HL-60/S4 treated with phorbol 12-myristate 13-acetate at 8.2 ng/mL for 4 days and 3 days (cell line): ENCODE results near the gene GNPNAT1.

ENCODE experiments used
- in situ Hi-C: fragments of 300-500 bp; cut with MboI; formaldehyde crosslinking; loops from 2 replicates; pipeline ENCODE4 v1.15.0; 2022; ENCODE audit warnings: low sequenced_read_pairs

GNPNAT1 gene

DNA sequence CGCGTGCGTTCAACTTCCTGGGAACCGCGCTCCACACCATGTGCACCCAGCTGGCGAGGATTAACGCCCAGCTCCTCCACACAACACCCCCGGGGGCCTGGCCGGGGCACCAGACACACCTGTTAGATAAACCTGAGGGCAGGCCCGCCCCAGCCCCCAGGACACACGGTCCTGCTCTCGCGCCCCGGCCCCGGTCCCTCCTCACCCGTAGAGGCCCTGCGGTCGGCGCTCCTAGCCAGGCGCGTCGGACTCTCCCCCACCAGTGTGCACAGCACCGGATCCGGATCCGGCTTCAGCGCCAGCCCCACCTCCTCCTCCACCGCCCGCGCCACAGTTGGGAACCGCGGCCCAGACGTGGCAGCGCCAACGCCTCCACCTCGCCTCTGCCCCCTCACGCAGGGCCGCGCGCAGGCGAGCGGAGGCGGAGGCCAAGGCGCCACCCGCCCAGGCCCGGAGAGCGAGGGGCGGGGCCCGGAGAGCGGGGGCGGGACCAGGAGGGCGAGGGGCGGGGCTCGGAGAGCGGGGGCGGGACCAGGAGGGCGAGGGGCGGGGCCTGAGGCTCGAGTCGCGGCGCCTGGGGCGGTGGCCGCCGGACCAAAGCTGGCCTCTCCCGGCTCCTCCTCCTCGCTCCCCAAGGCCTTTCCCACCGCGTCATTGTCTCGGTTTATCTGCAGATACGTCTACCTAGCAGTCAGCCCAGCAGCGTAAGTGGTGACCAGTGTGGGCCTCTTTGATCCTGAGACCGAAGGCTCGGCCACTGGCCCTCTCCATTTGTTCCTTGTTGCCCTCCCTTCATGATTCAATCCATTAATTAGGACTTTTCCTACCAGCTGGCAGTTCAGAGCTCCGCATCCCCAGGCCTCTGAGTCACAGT lies at the start of gene GNPNAT1:
Gene GNPNAT1, minus strand, starts transcription at position 385 of the 874 bp plus-strand sequence. CDS start 6,957 bp downstream, outside the sequence.
- in situ Hi-C loops: no loop called here

DNA sequence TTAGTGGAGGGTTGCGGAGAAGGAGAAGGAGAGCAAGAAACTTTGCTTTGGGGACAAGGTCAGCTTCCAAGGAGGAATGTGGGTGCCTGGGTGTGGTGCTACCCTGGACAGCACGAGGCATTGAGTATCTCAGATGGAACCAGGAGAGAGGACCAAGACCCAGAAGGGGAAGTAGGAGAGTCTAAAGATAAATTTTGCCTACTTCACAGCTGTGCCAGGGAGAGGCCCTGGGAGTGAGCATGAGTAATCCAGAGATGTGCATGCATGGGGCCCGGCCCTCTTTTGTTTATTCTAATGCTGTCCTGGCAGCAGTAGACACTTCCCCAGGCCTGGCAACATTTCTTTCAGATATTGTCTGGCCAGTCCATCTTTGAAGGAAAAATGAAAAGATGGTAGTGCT lies 49.5 kb upstream of the GNPNAT1 start:
- in situ Hi-C loops: no loop called here

DNA sequence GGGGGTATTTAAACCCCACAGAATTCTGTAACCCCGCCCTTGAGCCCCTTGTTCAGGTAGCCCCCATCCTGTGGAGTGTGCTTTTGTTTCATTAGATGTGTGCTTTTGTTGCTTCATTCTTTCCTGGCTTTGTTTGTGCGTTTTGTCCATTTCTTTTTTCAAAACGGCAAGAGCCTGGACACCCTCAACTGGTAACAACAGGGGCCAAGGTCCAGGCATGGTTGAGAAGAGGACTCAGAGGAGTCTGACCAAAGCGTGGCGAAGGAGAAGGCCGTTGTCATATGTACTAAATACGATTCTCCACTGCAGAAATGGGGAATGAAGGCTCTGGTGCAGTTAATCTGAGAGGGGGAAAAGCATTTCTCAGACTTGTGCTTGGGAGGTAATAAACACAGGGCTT lies 46.0 kb upstream of the GNPNAT1 start:
- in situ Hi-C loops: no loop called here

DNA sequence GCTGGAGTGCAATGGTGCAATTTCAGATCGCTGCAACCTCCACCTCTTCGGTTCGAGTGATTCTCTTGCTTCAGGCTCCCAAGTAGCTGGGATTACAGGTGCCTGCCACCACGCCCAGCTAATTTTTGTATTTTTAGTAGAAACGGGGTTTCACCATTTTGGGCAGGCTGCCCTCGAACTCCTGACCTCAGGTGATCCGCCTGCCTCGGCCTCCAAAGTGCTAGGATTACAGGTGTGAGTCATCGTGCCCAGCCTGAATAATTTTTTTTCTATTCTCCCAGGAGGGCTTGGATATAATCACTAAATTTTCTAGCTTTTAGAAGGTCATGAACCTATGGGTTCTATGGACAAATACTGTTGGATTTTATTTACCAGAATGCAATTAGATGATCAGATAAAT lies 44.7 kb upstream of the GNPNAT1 start:
- in situ Hi-C loops: no loop called here

DNA sequence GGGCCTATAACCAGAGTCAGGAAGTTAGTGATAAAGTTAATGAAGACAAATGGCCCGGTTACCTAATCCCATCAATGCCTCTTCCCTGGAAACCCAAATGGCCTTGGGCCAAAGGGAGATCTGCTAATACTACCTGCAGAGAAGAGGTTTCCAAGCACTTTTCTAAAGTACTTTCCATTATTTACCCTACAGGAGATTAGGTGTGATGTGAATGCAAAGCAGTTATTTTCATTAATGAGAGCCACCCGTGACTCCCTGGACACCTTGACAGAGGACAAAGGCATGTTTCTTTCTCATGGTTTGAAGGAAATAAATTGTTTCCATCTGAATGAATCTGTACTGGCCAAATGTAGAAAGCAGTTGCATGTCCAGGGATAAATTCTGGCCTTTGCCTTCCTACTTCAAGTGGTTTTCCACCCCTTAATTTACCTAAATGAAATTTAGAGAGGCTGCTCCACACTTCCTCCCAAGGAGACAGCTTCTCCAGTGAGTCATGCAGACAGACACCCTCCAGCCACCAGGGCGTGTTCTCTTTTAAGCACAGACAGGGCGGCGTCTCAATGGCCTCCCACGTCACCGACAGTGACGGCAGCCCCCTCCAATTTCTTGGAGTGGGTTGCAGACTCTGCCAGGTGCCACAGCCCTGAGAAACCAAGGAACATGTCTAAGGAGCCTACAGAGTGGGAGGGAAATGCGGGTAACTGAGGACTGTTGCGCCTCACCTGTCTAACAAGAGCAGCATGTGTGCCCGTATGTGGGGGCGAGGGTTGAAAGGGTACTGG lies 43.9 kb upstream of the GNPNAT1 start:
- in situ Hi-C loops: no loop called here

DNA sequence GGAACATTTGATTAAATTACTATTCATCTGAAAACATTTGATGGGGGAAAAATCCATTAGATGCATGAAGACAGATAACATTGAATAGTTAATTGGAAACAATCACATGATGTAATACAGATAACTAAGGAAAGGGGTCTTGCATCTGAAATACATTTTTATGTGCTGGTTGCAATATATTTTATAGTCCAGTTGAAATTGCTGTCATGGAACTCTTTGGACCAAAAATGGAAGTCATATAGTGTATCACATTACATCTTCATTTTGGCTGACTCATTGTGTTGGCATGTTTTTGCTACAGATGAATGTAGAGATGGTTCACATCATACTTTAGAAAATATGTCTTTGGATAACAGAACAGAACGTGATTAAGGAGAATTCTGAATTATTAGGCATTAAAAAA lies 43.0 kb upstream of the GNPNAT1 start:
- in situ Hi-C loops: no loop called here

DNA sequence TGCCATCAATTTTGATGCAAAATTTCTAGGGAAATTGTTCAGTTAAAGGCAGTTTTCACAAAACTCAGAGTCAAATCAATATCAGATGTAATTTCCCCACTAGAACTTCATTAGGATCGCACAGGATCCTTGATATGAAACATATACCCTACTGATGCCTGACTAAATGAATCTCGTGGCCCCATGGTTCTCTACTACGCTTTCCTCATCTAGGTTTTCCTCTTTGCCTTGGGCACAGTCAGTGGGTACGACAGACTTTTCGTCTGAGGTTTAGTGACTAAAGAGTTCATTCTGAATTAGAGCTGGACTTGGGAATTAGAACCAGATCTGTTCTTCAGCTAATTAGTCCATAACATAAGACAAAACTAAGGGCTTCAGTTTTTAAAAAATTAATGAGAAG lies 42.5 kb upstream of the GNPNAT1 start:
- in situ Hi-C loops: no loop called here

DNA sequence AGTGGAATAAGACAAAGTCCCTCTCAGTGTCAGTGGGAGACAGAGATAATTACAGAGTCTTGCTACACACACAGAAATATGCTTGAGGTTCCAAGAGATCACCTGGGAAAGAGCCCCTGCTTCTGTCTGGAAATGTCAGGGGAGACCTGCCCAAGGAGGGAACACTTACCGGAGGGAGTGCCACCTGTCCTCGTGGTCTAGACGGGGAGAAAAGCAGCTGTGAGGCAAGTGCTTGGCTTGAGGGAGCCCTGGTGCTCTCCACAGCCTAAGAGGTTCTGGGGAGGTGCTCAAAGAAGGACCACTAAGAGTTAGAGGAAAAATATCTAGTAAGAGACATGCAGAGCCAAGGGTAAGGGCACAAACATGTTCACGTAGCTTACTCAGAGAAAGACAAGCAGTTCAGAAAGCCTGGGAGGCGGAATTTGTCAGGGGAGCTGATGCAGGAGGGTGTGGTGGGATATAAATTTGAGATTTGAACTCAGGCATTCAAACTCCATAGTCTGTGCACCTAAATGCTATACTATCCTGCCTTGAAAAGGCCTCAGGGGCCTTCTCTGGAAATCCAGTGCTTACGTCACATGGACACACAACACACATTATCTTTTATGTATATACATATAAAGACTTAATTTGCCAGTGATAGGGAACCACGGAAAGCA lies 38.2 kb upstream of the GNPNAT1 start:
- in situ Hi-C loops: no loop called here

DNA sequence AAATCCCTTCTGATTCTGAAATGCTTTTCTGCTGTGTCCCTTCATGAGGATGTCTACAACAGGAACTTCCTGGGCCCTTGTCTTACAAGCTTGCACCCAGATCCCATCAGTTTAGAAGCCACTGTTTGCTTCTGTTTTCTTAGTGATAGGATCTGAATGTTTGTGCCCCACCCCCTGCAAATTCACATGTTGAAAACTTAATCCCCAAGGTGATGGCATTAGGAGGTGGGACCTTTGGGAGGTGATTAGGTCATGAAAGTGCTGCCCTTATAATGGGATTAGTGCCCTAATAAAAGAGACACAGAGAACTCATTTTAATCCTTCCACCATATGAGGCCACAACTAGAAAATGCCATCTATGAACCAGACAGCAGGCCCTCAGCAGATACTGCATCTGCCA lies 36.0 kb upstream of the GNPNAT1 start:
- in situ Hi-C loops: no loop called here

DNA sequence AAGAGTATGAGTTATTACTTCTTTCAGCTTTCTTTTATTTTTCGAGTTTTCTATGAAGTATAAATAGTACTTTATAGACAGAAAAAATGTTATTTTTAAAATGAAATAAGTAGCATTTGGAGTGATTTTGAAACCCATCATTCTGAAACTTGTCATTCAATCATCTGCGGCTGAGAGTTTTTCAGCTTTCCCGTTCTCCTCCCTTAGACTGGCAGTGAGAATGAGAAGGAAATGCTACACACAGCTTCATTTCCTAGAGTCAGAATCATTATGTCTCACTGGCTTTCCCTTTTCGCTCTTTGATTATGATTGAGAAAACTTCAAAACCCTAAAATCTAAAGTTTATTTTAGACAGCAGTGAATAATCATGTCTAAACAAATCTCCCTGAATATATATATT lies 33.7 kb upstream of the GNPNAT1 start:
- in situ Hi-C loops: no loop called here

DNA sequence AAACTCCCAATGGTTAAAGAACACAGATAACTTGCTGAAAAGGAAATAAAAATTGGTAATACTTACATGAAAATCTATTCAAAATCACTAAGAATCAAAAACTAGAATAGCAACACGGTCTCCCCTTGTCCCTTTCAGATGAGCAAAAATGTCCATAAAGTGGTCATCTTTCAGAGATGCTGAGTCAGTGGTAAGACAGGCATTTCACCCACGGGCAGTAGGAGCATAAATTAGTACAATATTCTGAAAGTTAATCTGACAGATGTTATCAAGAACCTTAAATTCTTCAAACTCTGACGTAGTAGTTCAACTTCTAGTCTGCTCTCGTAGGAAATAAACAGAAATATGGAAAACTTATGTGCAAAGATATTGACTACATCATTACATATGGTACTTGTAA lies 33.1 kb upstream of the GNPNAT1 start:
- in situ Hi-C loops: no loop called here

DNA sequence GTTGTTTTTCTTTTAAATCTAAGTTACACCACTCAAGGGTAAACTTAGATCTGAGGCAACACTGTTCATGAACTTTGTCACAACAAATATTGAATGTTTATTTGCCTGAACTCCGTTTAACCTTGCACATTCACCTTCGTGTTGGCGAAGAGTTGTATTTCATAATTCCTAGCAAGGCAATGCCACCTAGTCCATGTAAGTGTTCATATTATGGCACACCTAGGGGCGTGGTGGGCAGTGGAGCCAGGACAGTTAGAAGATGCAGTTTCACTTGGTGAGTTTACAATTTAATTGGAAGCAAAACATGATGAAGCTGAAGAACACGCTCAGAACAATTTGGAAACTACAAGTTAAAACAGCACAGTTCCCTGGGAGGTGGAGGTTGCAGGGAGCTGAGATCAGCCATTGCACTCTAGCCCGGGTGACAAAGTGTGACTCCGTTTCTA lies 30.4 kb upstream of the GNPNAT1 start:
- in situ Hi-C loops: no loop called here

DNA sequence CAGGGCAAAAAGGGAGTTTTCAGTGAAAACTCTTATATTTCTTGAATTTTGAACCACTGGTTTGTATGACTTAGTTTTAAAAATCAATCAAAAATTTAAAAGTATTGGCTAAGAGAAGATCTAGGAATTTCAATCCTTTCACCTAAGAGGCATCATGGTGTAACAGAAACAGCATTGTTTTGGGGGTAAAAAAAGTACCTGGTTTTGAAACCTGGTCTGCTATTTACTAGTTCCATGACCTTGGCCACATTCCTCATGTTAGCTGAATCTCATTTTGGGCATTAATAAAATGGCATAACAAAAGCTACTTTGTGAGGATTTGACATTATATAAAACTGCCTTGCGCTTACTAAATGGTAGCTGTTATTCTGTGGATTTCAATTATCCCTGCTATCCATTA lies 16.7 kb upstream of the GNPNAT1 start:
- in situ Hi-C loops: no loop called here

DNA sequence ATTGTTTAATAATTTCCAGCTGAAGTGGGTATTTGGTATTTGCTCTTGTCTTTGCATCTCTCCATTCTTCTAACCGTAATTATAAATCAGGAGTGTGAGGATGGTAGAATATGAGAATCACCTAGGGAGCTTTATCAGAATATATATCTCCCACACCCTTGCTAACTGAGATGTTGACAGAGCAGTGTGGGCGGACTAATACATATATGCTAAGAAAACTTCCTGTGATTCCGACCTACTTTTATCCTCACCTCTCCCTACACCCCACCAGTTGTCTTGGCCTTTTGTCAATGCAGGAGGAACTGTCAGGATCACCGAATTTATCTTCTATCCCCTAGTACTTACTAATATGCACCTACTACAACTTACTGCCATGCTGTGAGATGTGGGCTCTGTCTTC lies 14.7 kb upstream of the GNPNAT1 start:
- in situ Hi-C loops: no loop called here

DNA sequence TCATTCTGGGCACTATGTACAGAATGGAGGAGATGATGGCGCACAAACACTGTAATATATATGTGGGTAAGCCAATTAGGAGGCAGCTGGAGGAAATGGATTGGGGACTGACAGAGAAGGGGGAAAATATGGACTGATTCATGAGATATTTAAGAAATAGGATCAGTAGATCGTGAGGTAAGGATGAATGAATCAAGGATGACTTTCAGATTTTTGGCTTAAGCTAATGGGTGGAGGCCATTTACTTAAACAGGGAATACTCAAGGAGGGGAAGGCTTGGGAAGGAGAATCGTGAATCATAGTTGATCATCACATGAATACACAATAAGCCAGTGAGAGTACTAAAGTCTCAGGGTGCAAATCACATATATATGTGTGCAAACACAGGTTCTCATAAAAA lies 11.2 kb upstream of the GNPNAT1 start:
- in situ Hi-C loops: no loop called here

DNA sequence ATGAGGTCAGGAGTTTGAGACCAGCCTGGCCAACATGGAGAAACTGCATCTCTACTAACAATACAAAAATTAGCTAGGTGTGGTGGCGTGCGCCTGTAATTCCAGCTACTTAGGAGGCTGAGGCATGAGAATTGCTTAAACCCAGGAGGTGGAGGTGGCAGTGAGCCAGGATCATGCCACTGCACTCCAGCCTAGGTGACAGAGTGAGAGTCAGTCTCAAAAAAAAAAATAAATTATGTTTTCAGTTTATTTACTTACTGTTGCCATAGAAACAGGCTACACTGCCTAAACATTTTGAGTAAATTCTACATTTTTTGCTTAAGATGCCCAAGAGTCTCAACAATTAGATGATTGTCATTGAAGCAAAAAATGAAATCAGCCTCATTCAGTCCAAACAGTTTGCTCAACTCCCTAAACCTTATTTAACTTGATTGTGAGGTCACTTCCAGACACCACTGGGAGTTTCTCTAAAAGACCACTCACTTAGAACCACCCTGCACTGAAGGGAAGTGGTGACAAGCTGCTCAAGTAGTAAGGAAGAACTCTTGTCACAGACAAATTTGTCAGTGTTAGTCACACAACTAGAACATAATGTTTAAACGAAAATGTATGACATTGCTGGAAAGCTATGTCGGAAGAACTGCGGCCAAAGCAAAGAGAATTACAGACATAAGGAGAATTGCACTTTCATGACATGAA lies 9.8 kb upstream of the GNPNAT1 start:
- in situ Hi-C loops: no loop called here

DNA sequence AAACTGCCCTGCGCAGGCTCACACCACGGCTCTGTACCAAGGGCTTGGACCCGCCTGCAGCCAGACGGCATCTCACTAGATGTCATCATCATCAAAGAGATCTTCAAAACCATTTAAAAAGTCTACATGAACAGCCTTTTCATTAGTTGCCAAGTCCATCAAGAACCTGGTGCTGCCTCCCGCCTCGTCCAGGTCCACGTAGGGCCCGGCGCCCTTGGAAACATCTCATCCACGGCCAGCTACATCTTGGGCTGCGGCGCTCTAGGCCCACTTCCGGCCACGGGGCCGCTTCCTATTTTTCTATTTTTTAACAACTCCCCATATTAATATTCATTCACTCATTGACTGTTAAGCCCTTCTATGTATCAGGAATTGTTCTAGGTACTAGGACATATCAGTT lies 7.4 kb upstream of the GNPNAT1 start:
- in situ Hi-C loops: no loop called here

DNA sequence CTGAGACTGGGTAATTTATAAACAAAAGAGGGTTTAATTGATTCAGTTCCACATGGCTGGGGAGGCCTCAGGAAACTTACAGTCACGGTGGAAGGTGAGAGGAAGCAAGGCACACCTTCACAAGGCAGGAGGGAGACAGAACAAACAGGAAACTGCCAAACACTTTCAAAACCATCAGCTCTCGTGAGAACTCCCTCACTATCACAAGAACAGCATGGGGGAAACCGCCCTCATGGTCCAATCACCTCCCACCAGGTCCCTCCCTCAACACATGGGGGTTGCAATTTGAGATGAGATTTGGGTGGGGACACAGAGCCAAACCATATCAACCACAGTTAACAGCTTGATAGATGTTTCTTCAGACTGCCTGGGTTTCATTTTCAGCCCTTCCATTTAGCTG lies 6.2 kb upstream of the GNPNAT1 start:
- in situ Hi-C loops: no loop called here

DNA sequence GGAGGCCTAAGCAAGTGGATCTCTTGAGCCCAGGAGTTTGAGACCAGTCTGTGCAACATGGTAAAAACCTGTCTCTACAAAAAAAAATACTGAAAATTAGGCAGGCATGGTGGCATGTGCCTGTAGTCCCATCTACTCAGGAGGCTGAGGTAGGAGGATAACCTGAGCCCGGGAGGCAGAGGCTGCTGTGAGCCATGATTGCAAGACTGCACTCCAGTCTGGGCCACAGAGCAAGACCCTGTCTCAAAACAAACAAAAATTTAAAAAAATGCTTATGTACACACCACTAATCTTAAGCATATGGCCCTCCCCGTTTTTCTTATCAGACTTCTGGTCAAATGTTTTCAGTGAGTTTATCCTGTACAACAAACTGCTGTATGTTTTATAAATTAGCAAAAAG lies 1.7 kb upstream of the GNPNAT1 start:
- in situ Hi-C loops: no loop called here

DNA sequence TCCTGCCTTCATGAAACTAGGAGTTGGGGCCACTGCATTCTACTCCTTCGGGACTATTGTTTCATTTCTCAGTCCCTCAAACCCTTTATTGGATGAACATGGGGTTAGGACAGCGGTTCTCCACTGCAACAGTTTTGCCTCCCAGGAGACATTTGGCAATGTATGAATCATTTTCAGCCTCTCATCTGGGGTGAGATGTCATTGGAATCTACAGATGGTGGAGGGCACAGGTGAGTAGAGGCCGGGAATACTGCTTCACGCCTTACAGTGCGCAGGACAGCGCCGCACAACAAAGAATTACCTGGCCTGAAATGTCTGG lies 649 bp upstream of the GNPNAT1 start:
- in situ Hi-C loops: no loop called here

DNA sequence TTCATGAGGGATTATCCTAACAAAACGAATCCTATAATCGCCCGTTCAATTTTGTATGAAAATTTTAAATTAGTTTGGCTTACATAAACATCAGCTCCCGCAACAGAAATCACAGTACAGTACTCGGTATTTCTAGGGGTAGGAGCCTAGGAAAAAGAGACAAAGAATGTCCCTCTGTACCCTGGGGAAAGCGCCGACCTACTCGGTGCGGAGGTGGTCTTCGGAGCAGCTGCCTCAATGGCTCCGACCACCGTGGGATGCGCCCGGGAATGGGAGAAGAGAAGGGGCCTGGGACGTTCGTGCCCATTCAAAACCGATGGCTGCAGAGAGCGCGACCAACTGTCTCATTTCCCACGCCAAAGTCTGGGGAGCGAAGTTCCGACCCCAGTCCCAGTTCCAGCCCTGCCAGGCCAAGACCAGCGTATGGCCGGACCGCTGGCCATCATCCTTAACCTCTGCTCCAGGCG lies 618 bp downstream of the GNPNAT1 start:
- in situ Hi-C loops: no loop called here
